OCI-LY7 (cell line): ENCODE data around the gene CSKMT.

Experiments
- EZH2phosphoT487 ChIP-seq: fragments of 200-600 bp; sonication (generic); IDR thresholded peaks from 2 replicates; pipeline ENCODE4 v1.6.1; 2018; ENCODE audit warnings: low read depth, borderline replicate concordance, mild to moderate bottlenecking, mixed run types, antibody characterized with exemption, low read length, moderate library complexity, mixed read lengths
- TF ChIP-seq, protein P1 (sequence below): fragments of 200-600 bp; sonication (generic); conservative IDR thresholded peaks from 2 replicates; pipeline ENCODE4 v1.5.1; 2014; ENCODE audit warnings: mild to moderate bottlenecking, antibody characterized with exemption, low read length, moderate library complexity, mixed read lengths

DNA sequence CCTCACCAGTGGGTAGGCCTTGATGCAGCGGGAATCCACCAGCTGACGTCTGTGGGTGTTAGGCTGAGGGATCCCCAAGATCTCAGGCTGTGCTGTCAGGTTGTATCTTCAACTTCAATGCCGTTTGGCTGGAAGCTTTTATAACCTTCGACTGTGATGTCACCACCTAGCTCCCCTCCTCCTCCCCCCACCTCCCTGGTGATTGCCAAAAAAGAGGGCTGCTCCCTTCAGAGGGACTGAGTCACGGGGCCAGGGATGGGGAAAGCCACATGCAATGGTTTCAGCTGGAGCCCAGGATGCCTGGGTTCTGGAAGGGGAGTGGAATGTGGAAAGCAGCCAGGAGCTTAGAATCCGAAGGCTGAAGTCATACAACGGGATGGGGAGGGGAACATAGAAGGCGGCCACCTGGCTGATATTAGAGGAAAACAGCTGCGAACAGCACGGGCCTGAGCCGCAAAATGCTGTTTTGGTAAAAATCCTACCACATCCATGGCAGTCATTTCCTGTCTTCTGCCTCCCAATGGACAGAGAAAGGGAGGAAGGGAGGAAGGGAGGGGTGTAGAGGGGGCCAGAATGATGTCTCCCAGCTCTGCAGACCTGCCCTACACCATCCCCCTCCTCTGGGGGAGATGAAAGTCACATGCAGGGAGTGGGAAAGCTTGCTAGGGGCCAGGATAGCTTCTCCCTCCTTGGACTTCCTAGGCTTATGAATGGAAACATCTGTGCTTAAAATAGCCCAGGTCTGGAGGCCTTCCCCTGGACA, 24.5 kb downstream of the CSKMT start, which contains the start of gene LRRN4CL:
- TF ChIP-seq, protein P1, sequence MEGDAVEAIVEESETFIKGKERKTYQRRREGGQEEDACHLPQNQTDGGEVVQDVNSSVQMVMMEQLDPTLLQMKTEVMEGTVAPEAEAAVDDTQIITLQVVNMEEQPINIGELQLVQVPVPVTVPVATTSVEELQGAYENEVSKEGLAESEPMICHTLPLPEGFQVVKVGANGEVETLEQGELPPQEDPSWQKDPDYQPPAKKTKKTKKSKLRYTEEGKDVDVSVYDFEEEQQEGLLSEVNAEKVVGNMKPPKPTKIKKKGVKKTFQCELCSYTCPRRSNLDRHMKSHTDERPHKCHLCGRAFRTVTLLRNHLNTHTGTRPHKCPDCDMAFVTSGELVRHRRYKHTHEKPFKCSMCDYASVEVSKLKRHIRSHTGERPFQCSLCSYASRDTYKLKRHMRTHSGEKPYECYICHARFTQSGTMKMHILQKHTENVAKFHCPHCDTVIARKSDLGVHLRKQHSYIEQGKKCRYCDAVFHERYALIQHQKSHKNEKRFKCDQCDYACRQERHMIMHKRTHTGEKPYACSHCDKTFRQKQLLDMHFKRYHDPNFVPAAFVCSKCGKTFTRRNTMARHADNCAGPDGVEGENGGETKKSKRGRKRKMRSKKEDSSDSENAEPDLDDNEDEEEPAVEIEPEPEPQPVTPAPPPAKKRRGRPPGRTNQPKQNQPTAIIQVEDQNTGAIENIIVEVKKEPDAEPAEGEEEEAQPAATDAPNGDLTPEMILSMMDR = no peak
- TF ChIP-seq EZH2phosphoT487 = no peak
